ENCODE data around the gene PTPRD. TPM values are rescaled to one million over a fixed set of nuclear protein-coding genes. Genes with fewer than 3 reads are reported as not detected.

PTPRD gene
- total RNA-seq, 1 experiment from 2014 or later, result not detected

GRCh38 chr9:9924376-9924775, 688.4 kb downstream of the PTPRD start:
- BruUV-seq (replicated peaks), result no TSS peak
- no peak for TF ChIP-seq CTCF (IDR thresholded peaks at IDR 0.05; ENCODE audit: unreplicated experiment)
- Mint-ChIP-seq H3K27me3 (ENCODE audit: insufficient read depth, unreplicated experiment) (peaks cover 96% of the 10 kb centered on the region), H3K9me3 (ENCODE audit: unreplicated experiment) (no peaks in the 10 kb centered on the region), H3K4me1 (ENCODE audit: insufficient read depth, unreplicated experiment) (no peaks in the 10 kb centered on the region), H3K4me3 (ENCODE audit: unreplicated experiment) (no peak overlapping the region), H3K27ac (ENCODE audit: low read depth, unreplicated experiment) (no peak overlapping the region), H3K36me3 (ENCODE audit: insufficient read depth, unreplicated experiment) (no peaks in the 10 kb centered on the region)
- CTCF ChIA-PET, result interaction anchor here (0.6 to 2.2 kb wide), 2 partner anchors 18 to 1740 kb away, joined by 4 to 15 read pairs; no protein-coding TSS in a partner anchor
- POLR2A ChIA-PET, result no interaction called here
- DNase-seq (ENCODE audit: unreplicated experiment), result no peak
- intact Hi-C loops (cut with micrococcal nuclease), result no loop called here

GRCh38 chr9:9921805-9922204, 691.0 kb downstream of the PTPRD start:
- no peaks in the 10 kb centered on the region for H3K4me1 Mint-ChIP-seq (ENCODE audit: insufficient read depth, unreplicated experiment)
- H3K27ac Mint-ChIP-seq (ENCODE audit: low read depth, unreplicated experiment), result no peak overlapping the region
- H3K36me3 Mint-ChIP-seq (ENCODE audit: insufficient read depth, unreplicated experiment), result no peaks in the 10 kb centered on the region
- no peak for TF ChIP-seq CTCF (IDR thresholded peaks at IDR 0.05; ENCODE audit: unreplicated experiment)
- ChIA-PET CTCF (interaction anchor here (0.6 to 0.8 kb wide), 2 partner anchors 21 to 1372 kb away, joined by 3 read pairs; no protein-coding TSS in a partner anchor), POLR2A (no interaction called here)
- BruUV-seq (replicated peaks), result no TSS peak
- no peak for DNase-seq (ENCODE audit: unreplicated experiment)
- peaks cover 96% of the 10 kb centered on the region for H3K27me3 Mint-ChIP-seq (ENCODE audit: insufficient read depth, unreplicated experiment)
- intact Hi-C loops (cut with micrococcal nuclease), result no loop called here
- H3K9me3 Mint-ChIP-seq (ENCODE audit: unreplicated experiment), result no peaks in the 10 kb centered on the region
- no peak overlapping the region for H3K4me3 Mint-ChIP-seq (ENCODE audit: unreplicated experiment)

GRCh38 chr9:9920425-9921060, 692.3 kb downstream of the PTPRD start:
- Mint-ChIP-seq H3K9me3 (ENCODE audit: unreplicated experiment) (no peaks in the 10 kb centered on the region), H3K27me3 (ENCODE audit: insufficient read depth, unreplicated experiment) (peaks cover 96% of the 10 kb centered on the region), H3K4me3 (ENCODE audit: unreplicated experiment) (no peak overlapping the region), H3K4me1 (ENCODE audit: insufficient read depth, unreplicated experiment) (no peaks in the 10 kb centered on the region), H3K27ac (ENCODE audit: low read depth, unreplicated experiment) (no peak overlapping the region), H3K36me3 (ENCODE audit: insufficient read depth, unreplicated experiment) (no peaks in the 10 kb centered on the region)
- POLR2A ChIA-PET, result no interaction called here
- BruUV-seq (replicated peaks), result no TSS peak
- peak; percentile 17 for TF ChIP-seq CTCF (IDR thresholded peaks at IDR 0.05; ENCODE audit: unreplicated experiment)
- CTCF ChIA-PET, result no interaction called here
- intact Hi-C loops (cut with micrococcal nuclease), result no loop called here
- peak; percentile 11 for DNase-seq (ENCODE audit: unreplicated experiment)

GRCh38 chr9:9919174-9919775, 693.5 kb downstream of the PTPRD start:
- BruUV-seq (replicated peaks), result no TSS peak
- Mint-ChIP-seq H3K9me3 (ENCODE audit: unreplicated experiment) (no peaks in the 10 kb centered on the region), H3K36me3 (ENCODE audit: insufficient read depth, unreplicated experiment) (no peaks in the 10 kb centered on the region), H3K27me3 (ENCODE audit: insufficient read depth, unreplicated experiment) (peaks cover 94% of the 10 kb centered on the region), H3K27ac (ENCODE audit: low read depth, unreplicated experiment) (no peak overlapping the region), H3K4me3 (ENCODE audit: unreplicated experiment) (no peak overlapping the region), H3K4me1 (ENCODE audit: insufficient read depth, unreplicated experiment) (no peaks in the 10 kb centered on the region)
- TF ChIP-seq CTCF (IDR thresholded peaks at IDR 0.05; ENCODE audit: unreplicated experiment), result no peak
- no peak for DNase-seq (ENCODE audit: unreplicated experiment)
- POLR2A ChIA-PET, result no interaction called here
- intact Hi-C loops (cut with micrococcal nuclease), result no loop called here
- CTCF ChIA-PET, result interaction anchor here (2.4 kb wide), 1 partner anchor 24 kb away, joined by 8 read pairs; no protein-coding TSS in a partner anchor
